T-helper 9 cell (primary cell): ENCODE data around the gene MSANTD1.

Experiments
- DNase-seq: peaks from one replicate; pipeline ENCODE4 v3.0.0-alpha.2; 2020
- total RNA-seq, 2 donors: gene quantifications; one replicate each; lab custom pipeline; 2026; lab: John Stamatoyannopoulos, UW

MSANTD1 gene
- 1.2 to 1.7 reads per million in 2 donors for total RNA-seq

DNA sequence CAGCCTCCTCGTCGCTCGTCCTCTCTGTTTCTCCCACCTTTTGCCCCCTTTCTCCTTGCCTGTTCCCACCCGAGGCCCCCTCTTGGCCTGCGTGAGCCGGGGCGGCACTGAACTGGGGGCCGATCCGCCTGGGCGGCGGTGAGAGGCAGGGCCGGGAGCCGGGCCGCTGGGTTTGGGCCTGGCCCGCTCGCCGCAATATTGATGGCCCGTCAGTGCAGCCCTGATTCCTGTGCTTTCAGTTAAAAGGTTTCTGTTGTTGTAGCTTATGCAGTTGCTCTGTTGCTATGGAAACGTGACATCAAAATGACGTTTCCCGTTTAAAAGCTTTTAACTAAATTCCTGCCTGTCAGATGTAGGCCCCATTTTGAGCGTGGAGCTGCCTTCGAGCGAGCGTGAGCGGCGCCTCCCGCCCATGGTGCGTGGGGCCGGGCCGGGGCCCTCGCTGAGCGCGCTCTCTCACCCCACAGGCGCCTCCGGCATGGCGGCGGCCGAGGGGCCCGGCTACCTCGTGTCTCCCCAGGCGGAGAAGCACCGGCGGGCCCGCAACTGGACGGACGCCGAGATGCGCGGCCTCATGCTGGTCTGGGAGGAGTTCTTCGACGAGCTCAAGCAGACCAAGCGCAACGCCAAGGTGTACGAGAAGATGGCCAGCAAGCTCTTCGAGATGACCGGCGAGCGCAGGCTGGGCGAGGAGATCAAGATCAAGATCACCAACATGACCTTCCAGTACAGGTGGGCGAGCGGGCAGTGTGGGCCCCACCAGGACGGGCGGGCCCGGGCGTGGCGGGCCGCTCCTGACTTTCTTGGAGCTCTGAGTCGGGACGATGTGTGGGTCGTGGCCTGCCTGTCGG lies at the start of gene MSANTD1:
TSS of gene MSANTD1 (plus strand) at position 349 of the 851 bp plus-strand sequence. CDS start at position 413, 64 bp downstream.
- DNase-seq, result no peak

DNA sequence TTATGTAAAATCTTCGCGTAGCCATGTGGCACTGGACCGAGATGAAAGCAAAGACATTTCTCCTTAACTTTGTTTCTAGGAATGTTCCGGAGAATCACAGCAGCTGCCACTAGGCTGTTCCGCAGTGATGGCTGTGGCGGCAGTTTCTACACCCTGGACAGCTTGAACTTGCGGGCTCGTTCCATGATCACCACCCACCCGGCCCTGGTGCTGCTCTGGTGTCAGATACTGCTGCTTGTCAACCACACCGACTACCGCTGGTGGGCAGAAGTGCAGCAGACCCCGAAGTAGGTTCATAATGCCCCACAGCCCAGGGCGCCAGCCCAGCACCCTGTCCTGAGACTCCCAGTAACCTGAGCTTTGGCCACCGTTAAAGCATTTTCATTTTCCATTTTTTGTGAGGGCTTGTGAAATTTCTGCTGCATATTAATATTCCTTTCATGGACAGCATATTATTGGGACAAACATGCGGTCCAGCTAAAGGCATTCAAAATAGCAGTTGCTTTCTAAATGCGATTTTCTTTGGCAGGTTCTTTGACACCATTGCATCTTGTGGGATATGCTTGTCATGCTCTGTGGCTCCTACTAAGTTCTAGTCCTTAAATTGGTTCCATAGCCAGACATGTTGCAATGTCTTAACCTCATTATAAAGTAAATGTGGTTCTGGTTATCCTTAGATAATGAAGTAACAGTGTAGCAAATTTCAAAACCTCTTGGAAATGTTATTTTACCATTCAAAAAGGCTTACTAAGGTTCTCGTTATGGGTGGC lies 49.1 kb upstream of the MSANTD1 start:
- DNase-seq, result no peak

DNA sequence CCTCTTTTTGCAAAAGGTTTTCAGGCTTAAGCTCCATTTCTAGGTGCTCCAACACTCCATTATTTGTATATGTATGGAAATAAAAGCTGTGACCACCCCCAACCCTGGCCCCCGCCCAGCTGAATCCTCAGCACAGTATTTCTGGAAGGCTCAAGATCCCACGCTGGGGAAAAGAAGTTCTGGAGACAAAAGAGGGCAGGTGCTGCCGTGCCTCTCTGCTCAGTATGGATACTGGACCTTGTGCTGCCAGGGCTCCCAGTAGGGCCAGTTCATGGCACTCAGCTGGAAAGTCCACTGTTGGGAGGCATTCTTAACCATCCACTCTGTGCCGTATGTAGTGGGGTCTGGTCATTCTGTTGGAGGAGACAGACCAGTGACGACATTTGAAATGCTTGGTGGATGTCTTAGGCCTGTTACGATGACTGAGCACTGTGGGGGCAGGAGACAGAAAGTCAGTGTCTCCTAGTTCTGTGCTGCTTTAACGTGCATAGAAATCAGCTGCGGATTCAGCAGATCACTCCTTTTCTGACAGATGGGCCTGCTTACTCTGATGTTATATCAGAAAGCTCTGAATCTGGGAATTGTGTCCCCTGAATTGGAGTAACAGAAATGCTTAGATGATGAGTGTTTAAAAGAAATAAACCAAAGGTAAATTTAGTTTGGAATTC lies 48.4 kb upstream of the MSANTD1 start:
- no peak for DNase-seq

DNA sequence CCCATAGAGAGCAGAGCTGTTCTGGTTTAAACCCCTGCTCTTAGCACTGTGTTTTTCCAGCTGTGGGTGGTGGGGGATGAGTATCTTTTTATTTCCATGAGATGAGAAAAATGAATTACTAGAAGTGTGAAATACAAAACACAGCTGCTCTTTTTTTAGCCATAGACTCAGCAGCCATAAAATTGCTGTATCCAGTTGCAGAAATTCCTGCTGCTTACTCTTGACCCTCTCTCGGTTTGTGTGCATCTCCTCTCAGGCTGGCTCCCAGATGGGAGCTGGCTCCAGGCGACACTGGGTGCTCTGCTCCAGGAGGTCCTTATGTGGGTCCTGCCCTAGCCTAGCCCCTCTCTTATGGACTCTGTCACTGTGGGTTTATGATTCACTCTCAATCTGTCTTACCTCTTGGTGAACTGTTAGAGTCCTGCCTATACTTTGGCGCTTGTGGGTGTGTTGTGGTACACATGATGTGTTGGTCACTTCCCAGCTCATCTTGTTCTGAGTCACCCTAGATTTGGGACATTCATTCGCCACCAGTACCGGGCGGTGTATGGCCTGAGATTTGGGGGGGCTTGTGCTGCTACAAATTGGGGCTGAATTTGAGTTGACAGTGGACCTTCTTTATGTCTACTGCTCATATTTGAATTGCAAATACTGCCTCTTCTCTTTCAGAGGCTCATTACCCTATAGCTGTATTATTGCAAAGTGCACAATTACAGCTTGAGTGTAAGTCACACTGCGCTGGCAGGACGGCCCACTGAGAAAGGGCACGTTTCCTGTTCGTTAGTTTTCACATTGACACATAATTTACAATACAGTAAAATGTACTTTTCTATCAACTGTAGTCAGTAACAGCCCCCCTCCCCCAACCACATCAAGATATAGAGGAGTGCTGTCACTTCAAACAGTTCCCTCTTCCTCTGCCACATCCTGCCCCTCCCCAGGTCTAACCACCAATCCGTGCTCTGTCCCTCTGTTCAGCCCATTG lies 46.9 kb upstream of the MSANTD1 start:
- DNase-seq, result peak; percentile 55

DNA sequence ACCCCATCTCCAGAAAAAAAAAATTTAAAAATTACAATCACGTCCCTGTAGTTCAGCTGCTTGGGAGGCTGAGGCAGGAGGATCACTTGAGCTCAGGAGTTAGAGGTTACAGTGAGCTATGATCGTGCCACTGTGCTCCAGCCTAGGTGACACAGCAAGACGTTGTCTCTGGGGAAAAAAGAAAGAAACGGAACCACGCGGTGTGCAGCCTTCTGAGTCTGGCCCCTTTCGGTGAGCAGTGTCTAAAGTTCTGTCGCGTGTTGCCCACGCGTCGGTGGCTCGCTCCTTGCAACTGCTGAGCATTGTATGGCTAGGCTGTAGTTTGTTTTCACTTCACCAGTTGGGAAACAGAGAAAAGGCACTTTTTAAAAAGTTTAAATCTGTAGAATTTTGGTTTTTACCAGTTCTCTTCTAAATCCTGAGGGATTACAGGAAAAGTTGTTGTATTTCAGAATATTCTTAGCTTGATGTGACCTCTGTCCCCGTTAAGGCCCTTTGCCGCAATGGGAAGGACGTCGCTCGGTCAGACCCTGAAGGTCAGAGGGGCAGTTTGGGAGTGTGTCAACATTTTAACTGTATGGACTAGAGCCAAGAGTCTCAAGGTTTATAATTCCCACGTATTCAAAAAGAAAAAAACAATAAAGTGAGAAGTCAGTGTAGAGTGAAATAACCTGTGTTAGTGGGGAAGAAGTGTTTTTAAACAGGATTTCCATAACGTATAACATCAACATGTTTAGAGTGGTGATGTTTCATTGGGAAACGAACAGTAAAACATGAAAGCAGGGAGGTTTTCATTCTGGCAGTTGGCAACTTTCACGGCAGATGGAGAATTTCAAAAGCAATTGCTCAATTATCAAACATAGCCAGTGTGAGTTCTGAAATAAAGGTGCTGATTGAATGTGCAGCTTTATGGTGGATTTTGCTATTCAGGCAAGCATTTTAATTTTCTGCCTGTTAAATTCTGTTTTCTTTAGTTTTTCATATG lies 45.8 kb upstream of the MSANTD1 start:
- DNase-seq, result no peak

DNA sequence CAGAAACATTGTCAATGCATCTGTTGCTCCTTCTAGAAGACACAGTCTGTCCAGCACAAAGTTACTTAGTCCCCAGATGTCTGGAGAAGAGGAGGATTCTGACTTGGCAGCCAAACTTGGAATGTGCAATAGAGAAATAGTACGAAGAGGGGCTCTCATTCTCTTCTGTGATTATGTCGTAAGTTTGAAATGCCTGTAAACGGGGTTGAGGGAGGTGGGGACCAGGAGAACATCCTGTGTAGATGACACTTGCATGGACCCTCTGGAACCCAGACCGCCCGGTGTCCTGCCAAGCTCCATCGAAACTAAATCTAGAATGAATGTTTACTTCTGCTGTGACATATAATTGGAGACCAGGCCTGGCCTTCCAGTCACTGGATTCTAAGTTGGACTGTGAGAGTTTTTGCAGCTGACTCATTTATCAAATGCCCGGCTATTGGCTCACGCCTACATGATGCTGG lies 45.0 kb upstream of the MSANTD1 start:
- DNase-seq, result no peak

DNA sequence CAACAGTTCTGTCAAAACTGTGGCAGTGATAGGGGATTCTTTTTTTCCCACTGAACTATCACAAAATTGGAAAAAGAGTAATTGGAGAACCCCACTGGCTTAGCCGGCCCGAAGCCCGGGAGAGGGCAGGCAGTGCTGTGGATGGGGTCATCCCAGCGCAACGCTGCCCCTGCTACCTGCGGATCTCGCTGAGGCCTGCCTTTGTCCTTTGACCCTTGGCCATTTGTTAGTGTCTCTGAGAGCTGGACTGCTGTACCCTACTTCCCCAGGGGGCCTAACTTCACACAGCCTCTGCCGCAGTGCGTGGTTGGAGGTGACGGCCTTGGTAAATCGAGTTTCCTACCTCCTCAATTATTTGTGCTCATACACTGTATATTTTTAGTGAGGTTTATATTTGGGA lies 43.0 kb upstream of the MSANTD1 start:
- no peak for DNase-seq

DNA sequence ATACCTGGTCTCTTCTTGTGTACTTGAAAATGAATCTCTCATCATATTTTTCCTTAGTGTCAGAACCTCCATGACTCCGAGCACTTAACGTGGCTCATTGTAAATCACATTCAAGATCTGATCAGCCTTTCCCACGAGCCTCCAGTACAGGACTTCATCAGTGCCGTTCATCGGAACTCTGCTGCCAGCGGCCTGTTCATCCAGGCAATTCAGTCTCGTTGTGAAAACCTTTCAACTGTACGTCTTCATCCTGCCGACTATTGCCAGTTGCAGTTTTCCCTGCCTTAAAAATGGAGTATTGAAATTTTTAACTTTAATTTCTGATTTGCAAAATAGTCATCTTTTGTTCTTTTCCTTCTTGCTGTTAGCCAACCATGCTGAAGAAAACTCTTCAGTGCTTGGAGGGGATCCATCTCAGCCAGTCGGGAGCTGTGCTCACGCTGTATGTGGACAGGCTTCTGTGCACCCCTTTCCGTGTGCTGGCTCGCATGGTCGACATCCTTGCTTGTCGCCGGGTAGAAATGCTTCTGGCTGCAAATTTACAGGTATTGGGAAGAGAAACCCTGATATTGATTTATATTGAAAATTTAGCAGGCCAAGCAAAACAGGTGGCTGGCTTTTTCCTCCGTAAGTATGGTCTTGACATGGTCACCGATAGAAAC lies 42.4 kb upstream of the MSANTD1 start:
- DNase-seq, result no peak

DNA sequence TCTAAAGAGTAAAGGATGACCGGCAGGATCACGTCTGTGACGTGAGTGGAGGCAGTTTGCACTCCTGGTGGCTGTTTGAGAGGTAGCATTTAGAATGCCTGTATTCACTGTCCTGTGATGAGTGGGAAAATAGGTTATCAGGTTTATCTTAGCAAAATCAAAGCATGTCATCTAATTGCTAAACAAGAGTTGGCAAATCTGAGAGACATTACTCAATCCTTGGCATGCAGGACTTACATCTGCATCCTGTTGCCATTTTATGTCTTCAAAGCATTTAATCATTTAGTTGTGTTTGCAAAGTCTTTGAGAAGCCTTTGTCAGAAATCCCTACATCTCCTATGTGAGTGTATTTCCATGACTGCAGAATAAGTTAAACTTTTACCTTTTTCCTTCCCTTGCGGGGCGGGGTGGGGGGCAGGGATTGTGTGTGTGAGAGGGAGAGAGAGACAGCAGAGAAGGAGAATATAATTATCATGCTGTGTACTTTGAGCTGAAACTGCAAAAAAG lies 41.4 kb upstream of the MSANTD1 start:
- DNase-seq, result no peak

DNA sequence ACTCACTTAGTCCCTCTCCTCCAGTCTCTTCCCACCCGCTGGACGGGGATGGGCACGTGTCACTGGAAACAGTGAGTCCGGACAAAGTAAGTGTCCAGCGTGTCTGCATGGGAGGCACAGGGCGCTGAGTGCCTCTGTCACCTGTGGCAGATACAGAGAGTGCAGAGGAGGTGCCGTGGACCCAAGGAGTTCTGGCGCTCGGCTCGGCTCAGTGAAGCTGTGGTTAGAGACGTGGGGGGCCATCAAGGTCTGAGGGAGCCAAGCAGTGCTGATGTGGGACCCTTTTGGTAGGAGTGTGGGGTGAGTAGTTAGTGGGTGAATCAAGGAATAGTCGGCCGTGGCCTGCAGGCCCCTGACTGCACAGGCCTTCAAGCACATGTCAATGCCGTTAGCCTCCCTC lies 40.1 kb upstream of the MSANTD1 start:
- no peak for DNase-seq

DNA sequence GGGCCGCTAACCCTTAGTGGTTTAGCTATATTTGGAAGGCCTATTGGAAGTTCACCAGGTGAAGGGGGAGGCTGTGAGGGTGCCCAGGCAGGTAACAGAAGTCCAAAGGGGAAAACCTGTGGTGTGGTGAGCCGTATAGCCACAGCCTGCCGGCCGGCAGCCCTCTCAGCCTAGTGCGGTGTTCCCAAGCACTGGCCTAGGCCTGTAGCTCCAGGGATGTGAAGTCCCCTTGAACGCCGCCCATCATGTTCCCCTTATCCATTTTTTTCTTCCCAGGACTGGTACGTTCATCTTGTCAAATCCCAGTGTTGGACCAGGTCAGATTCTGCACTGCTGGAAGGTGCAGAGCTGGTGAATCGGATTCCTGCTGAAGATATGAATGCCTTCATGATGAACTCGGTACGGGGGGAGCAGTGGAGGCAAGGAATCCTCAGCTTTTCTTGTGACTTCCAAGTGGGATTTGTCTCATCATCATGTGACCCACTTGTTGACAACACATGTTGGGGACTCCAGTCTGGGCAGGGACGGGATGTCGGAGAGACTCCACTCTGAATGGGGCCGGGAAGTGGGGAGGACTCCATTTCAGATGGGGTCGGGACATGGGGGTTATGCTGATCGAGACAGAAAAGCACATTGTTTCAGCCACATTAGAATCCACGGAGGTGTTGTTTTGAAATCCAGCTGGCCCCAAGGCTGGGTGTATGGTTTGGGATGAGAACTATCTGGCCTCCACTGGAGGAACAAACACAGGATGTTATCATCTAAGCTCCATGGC lies 39.2 kb upstream of the MSANTD1 start:
- DNase-seq, result no peak

DNA sequence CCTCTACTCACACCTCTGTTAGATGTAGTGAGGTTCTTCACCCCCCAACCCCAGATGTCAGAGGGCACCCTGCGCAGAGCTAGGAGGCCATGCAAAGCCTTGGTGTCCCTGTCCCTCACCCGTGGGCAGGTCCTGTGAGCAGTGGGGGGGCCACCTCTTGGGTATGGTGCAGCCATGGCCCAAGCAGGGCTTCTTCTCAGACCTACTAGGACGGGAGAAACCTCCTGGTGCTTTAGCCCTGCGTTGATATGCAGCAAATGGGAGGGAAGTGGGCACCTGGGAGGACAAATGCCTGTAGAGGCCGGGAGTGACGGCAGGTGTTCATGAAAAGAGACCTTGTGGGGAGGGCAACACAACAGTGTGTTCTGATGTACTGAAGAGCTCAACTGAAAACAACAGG lies 38.5 kb upstream of the MSANTD1 start:
- no peak for DNase-seq

DNA sequence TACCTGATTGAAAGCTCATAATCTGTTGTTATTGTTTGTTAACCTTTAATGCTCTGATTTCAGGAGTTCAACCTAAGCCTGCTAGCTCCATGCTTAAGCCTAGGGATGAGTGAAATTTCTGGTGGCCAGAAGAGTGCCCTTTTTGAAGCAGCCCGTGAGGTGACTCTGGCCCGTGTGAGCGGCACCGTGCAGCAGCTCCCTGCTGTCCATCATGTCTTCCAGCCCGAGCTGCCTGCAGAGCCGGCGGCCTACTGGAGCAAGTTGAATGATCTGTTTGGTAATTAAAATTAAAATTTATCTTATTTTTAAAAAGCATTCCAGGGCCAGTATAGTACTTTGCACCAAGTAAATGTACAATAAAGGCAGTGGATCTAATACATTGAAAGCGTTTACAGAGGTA lies 37.1 kb upstream of the MSANTD1 start:
- DNase-seq, result no peak

DNA sequence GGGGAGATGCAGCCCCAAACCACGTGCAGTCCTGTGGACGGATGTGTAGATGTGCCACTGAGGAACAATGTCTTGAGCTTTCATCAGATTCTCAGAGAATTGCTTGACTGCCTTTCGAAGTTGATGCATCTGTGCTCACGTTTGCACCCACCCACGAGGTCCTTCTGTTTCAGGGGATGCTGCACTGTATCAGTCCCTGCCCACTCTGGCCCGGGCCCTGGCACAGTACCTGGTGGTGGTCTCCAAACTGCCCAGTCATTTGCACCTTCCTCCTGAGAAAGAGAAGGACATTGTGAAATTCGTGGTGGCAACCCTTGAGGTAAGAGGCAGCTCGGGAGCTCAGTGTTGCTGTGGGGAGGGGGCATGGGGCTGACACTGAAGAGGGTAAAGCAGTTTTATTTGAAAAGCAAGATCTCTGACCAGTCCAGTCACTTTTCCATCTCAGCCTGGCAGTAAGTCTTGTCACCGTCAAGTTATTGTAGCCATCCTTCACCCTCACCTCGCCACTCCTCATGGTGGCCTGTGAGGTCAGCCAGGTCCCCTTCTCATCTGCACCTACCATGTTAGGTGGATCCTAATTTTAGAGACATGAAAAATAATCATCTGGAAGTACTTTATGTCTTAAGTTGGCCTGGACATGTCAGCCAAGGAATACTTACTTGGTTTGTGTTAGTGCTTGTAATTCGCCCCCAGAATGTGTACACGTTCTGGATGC lies 36.4 kb upstream of the MSANTD1 start:
- DNase-seq, result no peak

DNA sequence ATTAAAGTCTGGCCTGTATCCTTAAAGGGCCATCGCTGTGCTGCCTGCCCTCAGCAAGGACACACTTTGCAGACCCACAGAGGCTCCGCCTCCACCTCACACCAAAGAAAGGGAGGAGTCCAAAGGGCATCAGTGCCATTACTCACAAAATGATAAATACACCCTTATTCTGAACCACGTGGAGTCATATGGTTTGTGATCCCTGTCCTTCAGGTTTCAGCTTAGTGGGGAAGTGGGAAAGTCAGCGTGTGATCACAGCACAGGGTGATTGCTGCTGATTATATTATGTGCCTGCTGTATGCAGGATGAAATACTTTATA lies 35.9 kb upstream of the MSANTD1 start:
- no peak for DNase-seq

DNA sequence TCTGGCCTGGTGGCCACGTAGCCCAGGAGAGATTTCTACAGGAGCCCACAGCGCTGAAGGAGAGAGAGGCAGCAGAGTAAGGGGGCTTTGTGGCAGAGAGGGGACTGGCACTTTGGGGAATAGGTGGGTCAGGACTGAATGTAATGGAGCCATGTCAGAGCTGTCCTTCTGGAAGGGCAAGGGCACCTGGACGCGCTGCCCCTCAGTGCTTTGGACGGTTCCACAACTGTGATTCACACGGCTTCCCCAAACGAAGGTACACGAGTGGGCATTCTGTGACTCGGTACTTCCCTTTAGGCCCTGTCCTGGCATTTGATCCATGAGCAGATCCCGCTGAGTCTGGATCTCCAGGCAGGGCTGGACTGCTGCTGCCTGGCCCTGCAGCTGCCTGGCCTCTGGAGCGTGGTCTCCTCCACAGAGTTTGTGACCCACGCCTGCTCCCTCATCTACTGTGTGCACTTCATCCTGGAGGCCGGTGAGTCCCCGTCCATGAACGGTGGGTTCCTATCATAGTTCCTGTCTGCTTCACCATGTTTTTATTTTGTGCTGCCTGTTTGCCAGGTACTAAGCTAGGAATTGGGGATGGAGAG lies 35.2 kb upstream of the MSANTD1 start:
- no peak for DNase-seq

DNA sequence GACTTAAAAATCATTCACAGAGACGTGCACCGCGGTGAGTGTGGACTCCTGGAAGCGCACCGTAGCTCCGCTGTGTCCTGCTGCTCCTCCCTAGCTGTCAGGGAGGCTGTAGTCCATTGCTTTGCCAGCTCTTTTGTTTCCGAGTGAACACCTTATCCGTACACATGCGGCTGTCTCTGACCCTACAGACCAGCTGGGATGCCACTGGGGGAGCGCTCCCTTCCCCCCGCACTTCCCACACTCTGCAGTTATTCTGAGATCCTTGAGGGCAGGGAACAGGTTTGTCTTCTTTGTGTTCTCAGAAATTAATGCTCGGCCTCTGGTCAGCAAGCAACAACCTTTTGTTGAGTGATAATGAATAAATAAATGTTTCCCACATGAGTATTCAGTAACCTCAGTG lies 33.7 kb upstream of the MSANTD1 start:
- no peak for DNase-seq

DNA sequence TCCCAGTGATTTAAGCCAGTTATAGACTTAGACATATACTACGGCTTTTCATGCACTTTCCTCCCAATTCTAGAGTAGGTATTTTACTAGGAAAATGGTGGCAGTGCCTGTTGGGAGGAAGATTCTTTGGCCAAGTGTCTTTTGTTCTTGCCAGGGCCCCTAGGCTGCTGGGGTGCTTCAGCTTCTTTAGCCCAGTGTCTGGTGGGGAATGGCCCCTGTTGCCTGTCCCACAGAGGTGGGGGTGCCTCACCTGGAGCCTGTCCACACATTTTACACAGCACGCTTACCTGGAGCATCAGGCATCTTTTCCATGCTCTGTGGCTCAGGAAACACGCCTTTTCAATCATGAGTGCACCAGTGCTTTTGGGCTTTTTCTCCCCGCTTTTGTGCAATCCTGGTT lies 33.2 kb upstream of the MSANTD1 start:
- DNase-seq, result no peak
